Measurements from ENCODE around the gene ETS2. TPM values are rescaled to one million over a fixed set of nuclear protein-coding genes. Genes with fewer than 3 reads are reported as not detected.
A peak's percentile ranks its signal among the peaks of the same experiment; 100 is the strongest.

ETS2 gene
- total and polyA plus RNA-seq, 9 donors: 35.8 to 152 (median 79.6) TPM

GRCh38 chr21:38803075-38803660, 2.6 kb upstream of the ETS2 start:
- intact Hi-C loops (cut with DNase I): loop anchor here (5.0 to 10.0 kb wide), 8 partner anchors 48 to 324 kb away; no protein-coding TSS in a partner anchor
- no peaks in the 10 kb centered on the region for H3K27me3 ChIP-seq
- no peaks in the 10 kb centered on the region for H3K36me3 ChIP-seq
- TF ChIP-seq CTCF (IDR thresholded peaks at IDR 0.05): no peak
- TF ChIP-seq POLR2A (IDR thresholded peaks at IDR 0.05): no peak
- no peak for TF ChIP-seq EP300 (IDR thresholded peaks at IDR 0.05)
- peaks cover 2% of the 10 kb centered on the region for H3K4me1 ChIP-seq (ENCODE audit: insufficient read depth)
- H3K27ac ChIP-seq: no peak overlapping the region
- 67 to 75% (median 70%) methylated on average over 7 of the region's 7 CpGs for WGBS, 3 donors
- no peak for DNase-seq
- H3K4me3 ChIP-seq: no peak overlapping the region
- no peaks in the 10 kb centered on the region for H3K9me3 ChIP-seq

- no peak overlapping the region for H3K4me3 ChIP-seq
- WGBS, 3 donors: 56 to 70% (median 57%) methylated on average over 13 of the region's 13 CpGs
- peak overlapping the region in 1 of 2 donors; percentile 96 for H3K27ac ChIP-seq
- H3K36me3 ChIP-seq: no peaks in the 10 kb centered on the region
- H3K27me3 ChIP-seq: no peaks in the 10 kb centered on the region
- no peaks in the 10 kb centered on the region for H3K9me3 ChIP-seq
- no peak for TF ChIP-seq POLR2A (IDR thresholded peaks at IDR 0.05)
- TF ChIP-seq EP300 (IDR thresholded peaks at IDR 0.05): no peak
- TF ChIP-seq CTCF (IDR thresholded peaks at IDR 0.05): no peak
- intact Hi-C loops (cut with DNase I): loop anchor here (5.0 to 10.0 kb wide), 8 partner anchors 49 to 323 kb away; no protein-coding TSS in a partner anchor
- peaks cover 2% of the 10 kb centered on the region for H3K4me1 ChIP-seq (ENCODE audit: insufficient read depth)
- no peak for DNase-seq
Measured at GRCh38 chr21:38804030-38804788, 1.5 kb upstream of the ETS2 start.

- H3K27ac ChIP-seq: peak overlapping the region; percentile 93 to 96
- DNase-seq: peak; percentile 83 to 88 (median 85)
- no peaks in the 10 kb centered on the region for H3K9me3 ChIP-seq
- no peaks in the 10 kb centered on the region for H3K36me3 ChIP-seq
- H3K27me3 ChIP-seq: no peaks in the 10 kb centered on the region
- H3K4me3 ChIP-seq: peak overlapping the region; percentile 97
- peaks cover 4% of the 10 kb centered on the region for H3K4me1 ChIP-seq (ENCODE audit: insufficient read depth)
- intact Hi-C loops (cut with DNase I): loop anchor here (5.0 to 10.0 kb wide), 13 partner anchors 50 to 332 kb away; no protein-coding TSS in a partner anchor
- TF ChIP-seq EP300 (IDR thresholded peaks at IDR 0.05): no peak
- TF ChIP-seq CTCF (IDR thresholded peaks at IDR 0.05): peak; percentile 38 to 66 (median 45)
- no peak for TF ChIP-seq POLR2A (IDR thresholded peaks at IDR 0.05)
- 0 to 9% (median 1%) methylated on average over 21 to 26 of the region's 26 CpGs for WGBS, 3 donors
Measured at GRCh38 chr21:38804789-38805327, 871 bp upstream of the ETS2 start.

- Histone ChIP-seq H3K27ac (peak overlapping the region; percentile 93 to 96), H3K4me3 (peak overlapping the region; percentile 97), H3K9me3 (no peaks in the 10 kb centered on the region), H3K27me3 (no peaks in the 10 kb centered on the region), H3K36me3 (no peaks in the 10 kb centered on the region), H3K4me1 (ENCODE audit: insufficient read depth) (peaks cover 4% of the 10 kb centered on the region)
- no peak for TF ChIP-seq POLR2A (IDR thresholded peaks at IDR 0.05)
- TF ChIP-seq CTCF (IDR thresholded peaks at IDR 0.05): peak in 1 of 3 donors; percentile 24
- 1% methylated on average over 62 to 72 of the region's 72 CpGs for WGBS, 3 donors
- DNase-seq: peak; percentile 49 to 75 (median 69)
- intact Hi-C loops (cut with DNase I): loop anchor here (5.0 to 10.0 kb wide), 12 partner anchors 52 to 331 kb away; no protein-coding TSS in a partner anchor
Measured at GRCh38 chr21:38806153-38806941, 618 bp downstream of the ETS2 start.

All from ovary (tissue), 9 donors.